Activated CD4-positive, alpha-beta T cell treated with anti-CD3 and anti-CD28 coated beads, Interleukin-10, Interleukin-2, amounts not matched to agents 100 ng/mL and 50 ng/mL, durations not matched to agents 16 hours and 8 hours (primary cell): ENCODE data around the gene NFIL3.
"Not testable (repeated sequence)": the region's sequence is repeated elsewhere in the genome, so short reads cannot be mapped to it uniquely, and the experiment has no call there.

Experiments used
- DNase-seq: peaks from one replicate; pipeline ENCODE4 v3.0.0-alpha.2; 2020

NFIL3 gene

GRCh38 chr9:91393826-91394225 is 29.8 kb downstream of the NFIL3 start:
- no peak for DNase-seq

- DNase-seq = no peak
These were observed 31.2 kb downstream of the NFIL3 start for GRCh38 chr9:91392435-91392834.

DNA sequence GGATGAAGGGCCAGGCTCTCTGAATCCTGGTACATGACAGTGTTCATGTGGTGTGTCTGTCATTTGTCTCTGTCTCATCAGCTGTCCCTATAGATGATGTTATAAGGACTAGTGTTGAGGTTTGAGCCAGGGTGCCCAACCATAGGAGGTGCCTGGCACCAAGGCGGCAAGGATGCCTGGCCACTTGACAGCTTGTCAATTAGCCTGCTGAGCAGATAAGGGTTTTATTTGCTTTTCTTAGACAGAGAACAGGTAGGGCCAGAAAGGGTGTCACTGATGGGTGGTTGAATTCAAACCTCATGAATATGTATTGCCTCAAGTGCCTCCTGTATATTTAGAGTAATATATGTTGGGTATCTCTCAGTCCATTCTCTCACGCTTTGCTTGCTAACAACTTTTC is 31.8 kb downstream of the NFIL3 start:
- DNase-seq = no peak

DNA sequence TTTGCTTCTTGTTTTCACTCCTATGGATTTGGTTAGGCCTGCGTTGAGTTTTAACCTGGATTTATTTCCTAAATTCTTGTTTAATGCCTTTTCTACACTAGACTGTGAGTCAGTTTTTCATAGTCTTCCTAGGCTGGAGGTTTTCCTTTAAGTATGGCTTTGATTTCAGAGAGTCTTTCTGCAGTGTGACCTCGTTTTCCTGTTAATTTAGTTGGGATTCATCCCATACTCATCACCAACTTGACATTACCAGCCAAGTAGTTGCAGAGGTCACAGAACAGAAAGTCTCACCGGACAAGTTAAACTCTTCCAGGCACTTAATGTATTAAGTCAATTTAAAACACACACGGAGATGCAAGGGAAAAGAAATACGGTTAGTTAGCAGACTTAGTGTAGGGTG is 32.2 kb downstream of the NFIL3 start:
- DNase-seq = no peak

- DNase-seq = not testable (repeated sequence)
These were observed 33.9 kb downstream of the NFIL3 start for GRCh38 chr9:91389686-91390085.

DNA sequence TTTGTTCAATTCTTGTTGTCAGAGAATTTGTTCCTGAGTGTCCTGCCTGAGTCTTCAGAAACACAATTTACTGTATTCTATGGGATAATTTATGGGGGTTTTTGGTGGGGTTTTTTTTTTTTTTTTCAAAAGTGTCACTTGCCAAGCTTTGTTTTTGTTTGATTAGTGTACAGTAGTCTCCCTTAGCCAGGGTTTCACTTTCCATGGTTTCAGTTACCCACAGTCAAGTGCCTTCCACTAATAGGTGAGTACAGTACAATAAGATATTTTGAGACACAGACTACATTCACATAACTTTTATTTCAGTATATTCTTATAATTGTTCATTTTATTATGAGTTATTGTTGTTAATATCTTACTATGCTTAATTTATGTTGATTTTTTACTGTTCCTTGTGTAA is 36.9 kb downstream of the NFIL3 start:
- no peak for DNase-seq

- no peak for DNase-seq
These were observed 38.7 kb downstream of the NFIL3 start for GRCh38 chr9:91384954-91385353.

- DNase-seq = no peak
These were observed 40.1 kb downstream of the NFIL3 start for GRCh38 chr9:91383577-91383976.

DNA sequence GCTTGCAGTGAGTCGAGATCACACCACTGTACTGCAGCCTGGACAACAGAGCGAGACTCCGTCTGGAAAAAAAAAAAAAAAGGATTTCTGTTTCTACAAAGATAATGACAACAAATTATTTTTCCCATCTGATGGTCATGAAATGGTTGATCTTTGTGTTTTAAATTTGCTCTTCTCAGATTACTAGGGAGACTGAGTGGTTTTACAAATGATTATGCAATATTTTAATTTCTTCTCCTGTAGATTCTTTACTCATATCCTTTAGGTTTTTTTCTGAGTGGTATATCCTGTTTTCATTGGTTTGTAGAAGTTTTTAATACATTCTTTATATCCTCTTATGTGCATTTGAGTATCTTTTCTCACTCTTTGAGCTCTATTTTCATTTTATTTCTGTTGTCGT is 41.3 kb downstream of the NFIL3 start:
- no peak for DNase-seq

DNA sequence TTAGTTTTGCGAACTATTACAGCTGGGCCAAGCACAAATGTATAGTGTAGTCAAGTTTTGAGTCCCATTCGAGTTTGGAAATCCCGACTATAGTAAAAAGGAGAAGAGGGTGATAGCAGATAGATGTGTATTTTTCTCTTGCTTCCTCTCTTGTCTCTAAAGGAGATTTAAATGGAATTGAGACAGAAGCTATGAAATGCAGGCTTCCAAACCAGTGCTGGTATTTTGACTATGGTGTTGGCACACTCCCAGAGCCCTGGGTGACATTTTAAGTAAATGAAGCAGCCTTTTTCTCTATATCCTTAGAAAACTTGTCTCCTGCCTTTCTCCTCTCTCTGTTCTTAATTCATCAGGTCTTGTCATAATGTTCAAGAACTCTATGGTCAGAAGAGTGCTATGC is 44.2 kb downstream of the NFIL3 start:
- no peak for DNase-seq

DNA sequence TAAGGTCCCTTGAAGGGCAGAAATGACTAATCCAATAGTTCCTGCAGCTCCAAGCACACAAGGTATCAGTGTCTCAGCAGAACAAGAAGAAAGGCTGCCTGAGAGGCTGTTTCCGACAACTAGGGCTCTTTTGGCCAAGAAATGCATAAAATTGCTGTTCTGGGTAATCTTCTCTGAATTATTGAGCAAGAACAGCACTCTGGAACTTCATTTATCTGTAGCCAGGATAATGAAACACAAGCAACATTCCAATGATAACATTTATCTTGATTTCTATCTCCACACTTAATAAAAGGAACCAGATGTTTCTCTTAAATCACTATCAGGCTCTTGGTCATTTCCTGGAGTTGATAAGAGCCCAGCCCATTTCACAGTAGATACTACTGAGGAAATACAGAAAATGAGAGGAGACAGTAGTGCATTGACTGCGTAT is 44.9 kb downstream of the NFIL3 start:
- DNase-seq = peak; percentile 7

GRCh38 chr9:91378054-91378453 is 45.6 kb downstream of the NFIL3 start:
- DNase-seq = not testable (repeated sequence)

DNA sequence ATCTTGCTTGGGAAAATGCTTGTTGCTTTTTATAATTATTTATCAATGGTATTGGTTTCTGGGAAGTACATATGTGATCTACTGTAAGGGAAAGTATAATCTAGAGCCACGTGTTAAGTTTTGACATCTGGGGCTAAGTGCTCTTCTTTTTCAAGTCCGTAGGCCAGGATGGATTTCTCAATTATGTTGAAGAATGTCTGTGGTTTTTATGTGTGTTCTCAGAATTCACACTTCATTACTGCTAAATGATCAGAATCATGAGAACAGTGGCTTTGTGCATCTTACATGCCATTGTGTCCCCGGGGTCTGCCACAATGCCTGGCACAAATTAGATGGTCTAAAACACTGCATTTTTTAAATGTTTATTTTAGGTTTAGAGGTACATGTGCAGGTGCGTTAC is 47.4 kb downstream of the NFIL3 start:
- DNase-seq = peak; percentile 26

- DNase-seq = no peak
These were observed 48.7 kb downstream of the NFIL3 start for GRCh38 chr9:91374939-91375338.

GRCh38 chr9:91371894-91372293 is 51.7 kb downstream of the NFIL3 start:
- no peak for DNase-seq

DNA sequence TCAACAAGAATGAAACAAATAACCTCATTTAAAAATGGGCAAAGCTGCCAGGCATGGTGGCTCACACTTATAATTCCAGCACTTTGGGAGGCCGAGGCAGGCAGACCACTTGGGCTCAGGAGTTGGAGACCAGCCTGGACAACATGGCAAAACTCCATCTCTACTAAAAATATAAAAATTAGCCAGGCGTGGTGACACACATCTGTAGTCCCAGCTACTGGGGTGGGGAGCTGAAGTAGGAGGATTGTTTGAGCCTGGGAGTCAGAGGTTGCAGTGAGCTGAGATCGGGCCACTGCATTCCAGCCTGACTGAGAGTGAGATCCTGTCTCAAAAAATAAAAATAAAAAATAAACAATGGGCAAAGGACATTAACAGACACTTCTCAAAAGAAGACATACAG is 53.6 kb downstream of the NFIL3 start:
- not testable (repeated sequence) for DNase-seq

GRCh38 chr9:91364702-91365101 is 58.9 kb downstream of the NFIL3 start:
- no peak for DNase-seq

DNA sequence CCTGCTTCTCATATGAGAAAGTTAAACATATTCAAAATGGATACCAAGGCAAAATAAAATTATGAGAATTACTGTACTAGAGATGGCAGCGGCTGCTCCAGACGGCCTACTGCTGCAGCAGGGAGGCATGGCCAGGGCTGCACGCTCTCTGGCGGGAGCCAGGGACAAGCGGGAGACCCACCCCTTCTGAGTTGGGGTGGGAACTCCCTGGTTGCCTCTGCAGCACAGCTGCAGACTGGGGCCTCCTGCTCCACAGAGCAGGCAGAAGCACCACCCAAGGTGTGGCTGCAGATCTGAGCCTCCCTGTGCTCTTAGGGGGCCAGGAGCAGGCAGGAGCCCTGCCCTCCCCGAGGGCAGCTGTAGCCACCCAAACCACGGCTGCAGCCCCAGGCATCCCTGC is 59.6 kb downstream of the NFIL3 start:
- DNase-seq = no peak

DNA sequence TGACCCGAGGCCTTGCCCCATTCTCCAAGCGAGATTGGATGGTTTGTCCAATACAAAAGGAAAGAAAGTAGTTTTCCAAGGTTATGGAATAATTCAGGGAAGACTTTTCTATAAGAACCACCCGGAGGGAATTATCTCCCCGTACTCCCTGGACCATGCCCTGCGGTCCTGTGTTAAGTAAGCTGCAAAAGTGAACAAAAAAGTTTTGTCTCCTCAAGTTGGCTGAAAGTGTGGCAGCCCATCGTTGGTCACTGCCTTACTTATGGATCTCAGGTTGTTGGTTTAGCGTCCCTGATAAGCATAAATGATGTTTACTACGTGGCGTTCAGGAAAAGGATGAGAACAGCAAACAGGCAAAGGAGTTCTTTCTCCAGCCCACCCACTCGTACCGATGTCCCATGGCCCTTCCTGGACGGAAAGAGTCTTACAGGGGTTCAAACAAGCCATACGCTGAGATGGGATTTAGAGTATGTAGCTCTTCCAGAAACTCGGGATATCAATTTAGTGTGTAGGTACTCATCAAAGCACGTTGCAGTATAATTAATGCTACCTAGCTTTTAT is 61.5 kb downstream of the NFIL3 start:
- DNase-seq = no peak

GRCh38 chr9:91361291-91362050 is 62.2 kb downstream of the NFIL3 start, which contains the start of gene AUH:
Gene AUH, minus strand, starts transcription at chr9:91361918. Its CDS starts 29 bp downstream, at chr9:91361889.
- peak; percentile 91 for DNase-seq

GRCh38 chr9:91360551-91361290 is 62.9 kb downstream of the NFIL3 start:
- DNase-seq = peak; percentile 10

DNA sequence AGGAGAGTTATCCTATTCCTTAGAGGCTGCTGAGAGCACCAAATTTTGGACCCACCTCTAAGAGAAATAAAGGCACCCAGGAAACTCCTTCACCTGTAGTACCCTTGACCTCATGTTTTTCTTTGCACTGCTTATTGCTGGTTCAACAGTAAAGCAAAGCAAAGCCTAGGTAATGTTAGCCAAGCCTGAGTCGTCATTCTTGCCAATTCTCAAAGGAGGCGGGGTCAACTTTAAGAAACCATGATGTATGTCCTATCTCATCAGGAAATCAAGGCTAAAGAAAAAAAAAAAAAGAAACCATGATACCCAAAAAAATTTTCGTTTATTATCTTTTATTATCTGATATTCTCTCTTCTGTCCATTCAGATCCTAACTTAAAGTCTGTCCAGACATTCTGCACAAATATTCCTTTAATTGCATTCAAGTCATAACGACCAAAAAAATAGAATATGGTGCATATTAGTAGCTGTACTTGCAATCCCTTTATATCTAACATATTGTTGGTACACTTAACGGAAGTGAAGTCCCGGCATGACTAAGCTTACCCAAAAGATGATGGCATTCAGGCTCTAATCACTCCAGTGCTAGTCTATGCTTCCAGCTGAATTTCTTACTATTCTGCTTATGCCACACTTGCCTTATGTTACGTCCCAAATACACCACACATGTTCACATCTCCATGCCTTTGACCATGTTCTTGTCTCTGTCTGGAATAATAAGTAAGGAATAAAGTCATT is 63.7 kb downstream of the NFIL3 start:
- DNase-seq = peak; percentile 66

- DNase-seq = peak; percentile 86
These were observed 64.5 kb downstream of the NFIL3 start for GRCh38 chr9:91359083-91359482.
